SH-SY5Y (cell line): ENCODE data around the gene PHKB.

Source experiments
- GATA2 ChIP-seq: IDR thresholded peaks from 2 replicates; pipeline ENCODE4 v1.6.1; 2011; ENCODE audit warnings: mild to moderate bottlenecking, low read depth, low read length
- GATA3 ChIP-seq: IDR thresholded peaks from 2 replicates; pipeline ENCODE4 v1.6.1; 2011; ENCODE audit warnings: low read depth, mild to moderate bottlenecking, low read length, moderate library complexity

GRCh38 chr16:47424846-47425245, 36.3 kb upstream of the PHKB start:
- TF ChIP-seq GATA3 (no peak), GATA2 (no peak)
